Bronchial epithelial cell (primary cell): ENCODE measurements around the gene ADAMTS17. TPM values are rescaled to one million over a fixed set of nuclear protein-coding genes. Genes with fewer than 3 reads are reported as not detected.

Experiments
- DNase-seq: peaks from one replicate; pipeline ENCODE4 v3.0.0-alpha.2; 2010; ENCODE audit warnings: low read depth
- FAIRE-seq: peaks from 2 replicates; lab custom pipeline; 2011; peaks lifted over from hg19 to GRCh38; lab: Jason Lieb, UNC
- H3K27me3 ChIP-seq: 2 replicates; pipeline ENCODE4 v1.5.1; 2011; ENCODE audit warnings: low read length; ENCODE audit not compliant: control insufficient read depth, insufficient read depth
- H3K36me3 ChIP-seq: 2 replicates; pipeline ENCODE4 v1.5.1; 2011; ENCODE audit warnings: low read length; ENCODE audit not compliant: control insufficient read depth, insufficient read depth
- H3K4me3 ChIP-seq: 2 replicates; pipeline ENCODE4 v1.5.1; 2011; ENCODE audit warnings: mild to moderate bottlenecking, low read depth, low read length, control low read depth
- total RNA-seq: library from RNA; depleted of rRNA; stranded (reverse); fragments of >200 nt; gene quantifications from 2 replicates; pipeline ENCODE4 v1.2.1, GENCODE V29; 2014
- TF ChIP-seq, protein P1 (sequence below): IDR thresholded peaks from 2 replicates; pipeline ENCODE4 v1.5.1; 2011; ENCODE audit warnings: mild to moderate bottlenecking, moderate library complexity, low read length, control low read depth, inconsistent platforms; ENCODE audit not compliant: insufficient read depth, severe bottlenecking

ADAMTS17 gene, protein sequence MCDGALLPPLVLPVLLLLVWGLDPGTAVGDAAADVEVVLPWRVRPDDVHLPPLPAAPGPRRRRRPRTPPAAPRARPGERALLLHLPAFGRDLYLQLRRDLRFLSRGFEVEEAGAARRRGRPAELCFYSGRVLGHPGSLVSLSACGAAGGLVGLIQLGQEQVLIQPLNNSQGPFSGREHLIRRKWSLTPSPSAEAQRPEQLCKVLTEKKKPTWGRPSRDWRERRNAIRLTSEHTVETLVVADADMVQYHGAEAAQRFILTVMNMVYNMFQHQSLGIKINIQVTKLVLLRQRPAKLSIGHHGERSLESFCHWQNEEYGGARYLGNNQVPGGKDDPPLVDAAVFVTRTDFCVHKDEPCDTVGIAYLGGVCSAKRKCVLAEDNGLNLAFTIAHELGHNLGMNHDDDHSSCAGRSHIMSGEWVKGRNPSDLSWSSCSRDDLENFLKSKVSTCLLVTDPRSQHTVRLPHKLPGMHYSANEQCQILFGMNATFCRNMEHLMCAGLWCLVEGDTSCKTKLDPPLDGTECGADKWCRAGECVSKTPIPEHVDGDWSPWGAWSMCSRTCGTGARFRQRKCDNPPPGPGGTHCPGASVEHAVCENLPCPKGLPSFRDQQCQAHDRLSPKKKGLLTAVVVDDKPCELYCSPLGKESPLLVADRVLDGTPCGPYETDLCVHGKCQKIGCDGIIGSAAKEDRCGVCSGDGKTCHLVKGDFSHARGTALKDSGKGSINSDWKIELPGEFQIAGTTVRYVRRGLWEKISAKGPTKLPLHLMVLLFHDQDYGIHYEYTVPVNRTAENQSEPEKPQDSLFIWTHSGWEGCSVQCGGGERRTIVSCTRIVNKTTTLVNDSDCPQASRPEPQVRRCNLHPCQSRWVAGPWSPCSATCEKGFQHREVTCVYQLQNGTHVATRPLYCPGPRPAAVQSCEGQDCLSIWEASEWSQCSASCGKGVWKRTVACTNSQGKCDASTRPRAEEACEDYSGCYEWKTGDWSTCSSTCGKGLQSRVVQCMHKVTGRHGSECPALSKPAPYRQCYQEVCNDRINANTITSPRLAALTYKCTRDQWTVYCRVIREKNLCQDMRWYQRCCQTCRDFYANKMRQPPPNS
- total RNA-seq = 1.1 and 2.0 TPM in 2 replicates

GRCh38 chr15:100341750-100342560, at the start of gene ADAMTS17:
ADAMTS17 (minus strand) TSS chr15:100341975; CDS start chr15:100341899, 76 bp downstream.
- DNase-seq (peak; percentile 87), FAIRE-seq (peak; percentile 87)
- TF ChIP-seq, protein P1, sequence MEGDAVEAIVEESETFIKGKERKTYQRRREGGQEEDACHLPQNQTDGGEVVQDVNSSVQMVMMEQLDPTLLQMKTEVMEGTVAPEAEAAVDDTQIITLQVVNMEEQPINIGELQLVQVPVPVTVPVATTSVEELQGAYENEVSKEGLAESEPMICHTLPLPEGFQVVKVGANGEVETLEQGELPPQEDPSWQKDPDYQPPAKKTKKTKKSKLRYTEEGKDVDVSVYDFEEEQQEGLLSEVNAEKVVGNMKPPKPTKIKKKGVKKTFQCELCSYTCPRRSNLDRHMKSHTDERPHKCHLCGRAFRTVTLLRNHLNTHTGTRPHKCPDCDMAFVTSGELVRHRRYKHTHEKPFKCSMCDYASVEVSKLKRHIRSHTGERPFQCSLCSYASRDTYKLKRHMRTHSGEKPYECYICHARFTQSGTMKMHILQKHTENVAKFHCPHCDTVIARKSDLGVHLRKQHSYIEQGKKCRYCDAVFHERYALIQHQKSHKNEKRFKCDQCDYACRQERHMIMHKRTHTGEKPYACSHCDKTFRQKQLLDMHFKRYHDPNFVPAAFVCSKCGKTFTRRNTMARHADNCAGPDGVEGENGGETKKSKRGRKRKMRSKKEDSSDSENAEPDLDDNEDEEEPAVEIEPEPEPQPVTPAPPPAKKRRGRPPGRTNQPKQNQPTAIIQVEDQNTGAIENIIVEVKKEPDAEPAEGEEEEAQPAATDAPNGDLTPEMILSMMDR = peak; percentile 91
- no peaks in the 10 kb centered on the region for H3K36me3 ChIP-seq
- H3K27me3 ChIP-seq = peaks cover 4% of the 10 kb centered on the region
- peak within 1 kb of the TSS; percentile 62 for H3K4me3 ChIP-seq

GRCh38 chr15:100385300-100386050, 43.7 kb upstream of the ADAMTS17 start:
- DNase-seq = no peak
- Histone ChIP-seq H3K36me3 (no peaks in the 10 kb centered on the region), H3K27me3 (no peaks in the 10 kb centered on the region), H3K4me3 (no peak overlapping the region)
- no peak for FAIRE-seq
- TF ChIP-seq, protein P1 = no peak

DNA sequence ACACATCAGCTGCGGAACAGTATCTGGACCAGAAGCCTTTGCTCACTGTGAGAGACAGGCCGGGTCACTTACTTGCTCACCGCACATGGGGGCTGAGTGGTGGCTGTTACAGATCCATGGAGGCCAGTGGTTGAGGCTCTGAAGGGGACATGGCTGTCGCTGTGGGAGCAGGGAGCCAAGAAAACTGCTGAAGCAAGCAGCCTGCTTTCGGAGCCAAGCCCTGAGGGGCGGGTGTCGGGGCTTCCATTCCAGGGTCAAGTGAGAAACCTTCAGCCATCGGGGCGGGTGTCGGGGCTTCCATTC, 42.3 kb upstream of the ADAMTS17 start:
- FAIRE-seq (no peak), DNase-seq (no peak)
- TF ChIP-seq, protein P1 = no peak
- Histone ChIP-seq H3K4me3 (no peak overlapping the region), H3K27me3 (no peaks in the 10 kb centered on the region), H3K36me3 (no peaks in the 10 kb centered on the region)

DNA sequence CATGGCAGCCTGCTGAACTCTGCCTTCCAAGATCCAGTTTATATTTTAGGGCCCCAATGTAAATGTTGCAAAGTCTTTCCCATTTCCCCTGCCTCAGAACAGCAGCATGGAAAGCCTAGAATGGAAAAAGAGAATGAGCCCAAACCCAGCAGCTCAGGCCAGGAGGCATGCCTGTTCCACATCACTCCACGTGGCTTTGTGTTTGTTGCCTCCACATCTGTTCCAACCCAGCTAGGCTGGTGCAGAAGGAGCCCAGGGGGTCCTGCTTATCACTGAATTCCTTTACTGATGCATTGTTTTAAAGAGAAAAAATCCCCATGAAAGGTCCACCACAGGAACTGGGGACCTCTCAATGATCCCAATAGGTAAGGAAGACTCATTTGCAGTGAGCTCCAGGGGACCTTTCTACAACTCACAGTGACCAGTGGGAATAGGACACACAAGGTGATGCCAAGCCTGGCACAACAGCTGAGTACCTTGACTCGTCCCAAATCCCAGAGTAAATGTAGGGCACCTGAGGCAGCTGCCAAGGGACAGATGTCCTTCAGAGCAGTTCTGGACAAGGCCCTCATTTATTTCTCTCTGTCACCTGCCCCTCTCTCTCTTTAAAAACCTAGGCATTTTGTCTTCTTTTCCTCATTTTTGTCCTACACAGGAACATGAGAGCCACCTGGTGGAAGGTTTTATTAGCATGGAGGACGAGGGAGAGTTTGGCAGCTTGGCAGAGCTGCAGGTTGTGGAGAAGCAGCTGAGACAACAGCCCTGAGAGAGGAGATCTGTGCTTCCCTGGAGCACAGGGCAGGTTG, 41.7 kb upstream of the ADAMTS17 start:
- FAIRE-seq (peak; percentile 50), DNase-seq (peak; percentile 34)
- Histone ChIP-seq H3K36me3 (no peaks in the 10 kb centered on the region), H3K4me3 (no peak overlapping the region), H3K27me3 (no peaks in the 10 kb centered on the region)
- TF ChIP-seq, protein P1 = peak; percentile 57
